ENCODE results near the gene ABHD17B. TPM values are rescaled to one million over a fixed set of nuclear protein-coding genes. Genes with fewer than 3 reads are reported as not detected.

Gene ABHD17B
- total RNA-seq, 1 donor from 2014 or later, result 64.3 TPM

GRCh38 chr9:71821405-71821804, 89.6 kb downstream of the ABHD17B start:
- DNase-seq (ENCODE audit: low spot score), result no peak

GRCh38 chr9:71820403-71820921, 90.5 kb downstream of the ABHD17B start:
- no peak for DNase-seq (ENCODE audit: low spot score)

- DNase-seq (ENCODE audit: low spot score), result peak; percentile 38
These were observed 91.8 kb downstream of the ABHD17B start for GRCh38 chr9:71819115-71819739.

- no peak for DNase-seq (ENCODE audit: low spot score)
These were observed 94.0 kb downstream of the ABHD17B start for GRCh38 chr9:71816916-71817451.

Other genes starting within 250 kb of the ABHD17B start
- 116 TPM for gene CEMIP2, start 142.7 kb downstream of the ABHD17B start, total RNA-seq (ENCODE audit: insufficient read depth, low replicate concordance)
- 33.7 TPM for gene C9orf85, start 446 bp upstream of the ABHD17B start, total RNA-seq (ENCODE audit: insufficient read depth, low replicate concordance)
- gene C9orf57, start 149.4 kb upstream of the ABHD17B start, total RNA-seq (ENCODE audit: insufficient read depth, low replicate concordance), result not detected
- 6.0 TPM for gene GDA, start 238.2 kb upstream of the ABHD17B start, total RNA-seq (ENCODE audit: insufficient read depth, low replicate concordance)

Measured in umbilical cord (tissue), 2 donors.